K562 (cell line): ENCODE results near the gene FNDC11. TPM values are rescaled to one million over a fixed set of nuclear protein-coding genes. Genes with fewer than 3 reads are reported as not detected.

Experiments used
- CTBP1 ChIP-seq: fragments of 450-650 bp; IDR thresholded peaks from 2 replicates; pipeline ENCODE4 v1.6.1; 2016; ENCODE audit warnings: borderline replicate concordance
- CXXC5 ChIP-seq: fragments of 250-450 bp; sonication (Bioruptor Pico); IDR thresholded peaks from 2 replicates; pipeline ENCODE4 v1.8.0; 2022; ENCODE audit warnings: inconsistent platforms, mild to moderate bottlenecking, moderate library complexity
- EGR1 ChIP-seq: fragments of 450-650 bp; conservative IDR thresholded peaks from 2 replicates; pipeline ENCODE4 v1.6.1; 2017; ENCODE audit warnings: mild to moderate bottlenecking
- HCFC1 ChIP-seq: IDR thresholded peaks from 2 replicates; pipeline ENCODE4 v1.6.1; 2012; ENCODE audit warnings: low read depth, low read length, improper control_type of control experiment
- ILF3 ChIP-seq: fragments of 450-650 bp; IDR thresholded peaks from 2 replicates; pipeline ENCODE4 v1.6.1; 2018; ENCODE audit warnings: antibody characterized with exemption, mild to moderate bottlenecking, moderate library complexity, borderline replicate concordance
- KAT2B ChIP-seq: IDR thresholded peaks from one replicate; pipeline ENCODE4 v1.6.1; 2012; ENCODE audit warnings: low read depth, mild to moderate bottlenecking, control low read depth, inconsistent platforms, low read length, moderate library complexity
- MAZ ChIP-seq, 2 experiments: fragments of 450-650 bp in 1 of 2; sonication (generic) in 1 of 2; formaldehyde crosslinking; IDR thresholded peaks in 1 of 2; conservative IDR thresholded peaks in 1 of 2; 2 replicates each; pipeline versions ENCODE4 v1.4.0 to v1.5.0; 2020; ENCODE audit warnings: mild to moderate bottlenecking in 1 of 2, missing genetic modification reagents in 1 of 2
- MCM2 ChIP-seq: fragments of 450-650 bp; IDR thresholded peaks from 2 replicates; pipeline ENCODE4 v1.6.1; 2017; ENCODE audit warnings: low read depth, mild to moderate bottlenecking
- NCOA2 ChIP-seq, 2 experiments: fragments of 450-650 bp; IDR thresholded peaks; 2 replicates each; pipeline ENCODE4 v1.6.1; 2018; ENCODE audit warnings: mild to moderate bottlenecking in 2 of 2, moderate library complexity in 1 of 2; ENCODE audit not compliant: partially characterized antibody in 2 of 2
- NR2F6 ChIP-seq: fragments of 450-650 bp; formaldehyde crosslinking; IDR thresholded peaks from 2 replicates; pipeline ENCODE4 v1.4.0; 2020; ENCODE audit warnings: mild to moderate bottlenecking
- NRF1 ChIP-seq, 2 experiments: fragments of 450-650 bp; IDR thresholded peaks in 1 of 2; conservative IDR thresholded peaks in 1 of 2; 2 replicates each; pipeline ENCODE4 v1.6.1; 2014; ENCODE audit warnings: mild to moderate bottlenecking in 2 of 2
- RAD21 ChIP-seq, 2 experiments: fragments of 250-450 bp in 1 of 2; fragments of 450-650 bp in 1 of 2; sonication (Bioruptor Pico) in 1 of 2; formaldehyde crosslinking in 1 of 2; IDR thresholded peaks in 1 of 2; conservative IDR thresholded peaks in 1 of 2; 2 replicates each; pipeline versions ENCODE4 v1.4.0 to v1.8.0; 2020 to 2022; ENCODE audit warnings: mild to moderate bottlenecking in 2 of 2, moderate library complexity in 1 of 2
- RBM17 ChIP-seq: fragments of 200-400 bp; formaldehyde crosslinking; IDR thresholded peaks from 2 replicates; pipeline ENCODE4 v1.6.1; 2017; ENCODE audit warnings: low read depth, mild to moderate bottlenecking, low read length, borderline replicate concordance
- SAFB2 ChIP-seq: fragments of 200-400 bp; formaldehyde crosslinking; IDR thresholded peaks from 2 replicates; pipeline ENCODE4 v1.6.1; 2018; ENCODE audit warnings: borderline replicate concordance, low read length, low read depth, moderate library complexity; ENCODE audit not compliant: severe bottlenecking
- STAT5B ChIP-seq: fragments of 250-450 bp; sonication (Bioruptor Pico); IDR thresholded peaks from 2 replicates; pipeline ENCODE4 v1.8.0; 2021; ENCODE audit warnings: mild to moderate bottlenecking, inconsistent platforms
- ZBTB11 ChIP-seq, 3 experiments: fragments of 200-800 bp in 1 of 3; fragments of 250-450 bp in 1 of 3; fragments of 450-650 bp in 1 of 3; sonication (Bioruptor Pico) in 1 of 3; sonication (Bioruptor generic) in 1 of 3; formaldehyde crosslinking in 1 of 3; IDR thresholded peaks; 2 replicates each; pipeline versions ENCODE4 v1.6.1 to v1.8.0; 2016 to 2022; ENCODE audit warnings: mild to moderate bottlenecking in 2 of 3, missing genetic modification characterization in 2 of 3, missing compliant biosample characterization in 1 of 3, moderate library complexity in 1 of 3
- ZNF280B ChIP-seq: fragments of 250-450 bp; sonication (Bioruptor Pico); IDR thresholded peaks from 2 replicates; pipeline ENCODE4 v1.5.1; 2021; ENCODE audit warnings: mild to moderate bottlenecking
- ZNF444 ChIP-seq: fragments of 250-450 bp; sonication (Bioruptor Pico); IDR thresholded peaks from 2 replicates; pipeline ENCODE4 v1.4.0; 2020; ENCODE audit warnings: mild to moderate bottlenecking, moderate library complexity
- polyA plus RNA-seq, 8 experiments: library from polyadenylated mRNA; depleted of rRNA in 4 of 8; stranded (reverse) in 5 of 8; unstranded in 3 of 8; fragments of >200 nt; fragmentation: Nextera tagmentation in 2 of 8; fragmentation: Illumina TruSeq in 1 of 8; extraction: Ambion mirVana in 2 of 8; extraction: Trizol in 1 of 8; gene quantifications; 2 replicates each; pipeline versions ENCODE4 v1.2.1 to v1.2.3, GENCODE V29; 2011 to 2014; ENCODE audit warnings: inconsistent platforms in 1 of 8, missing spikeins in 1 of 8
- total RNA-seq, 7 experiments: library from RNA; depleted of rRNA in 6 of 7; stranded (reverse); fragments of >200 nt in 6 of 7; fragmentation: Illumina TruSeq in 2 of 7; extraction: Trizol in 2 of 7; gene quantifications; 2 replicates each; pipeline versions ENCODE4 v1.2.1 to v1.2.3, GENCODE V29; 2011 to 2021; ENCODE audit warnings: low replicate concordance in 1 of 7
- TF ChIP-seq, protein P1 (sequence below): fragments of 450-650 bp; formaldehyde crosslinking; IDR thresholded peaks from 2 replicates; pipeline ENCODE4 v1.4.0; 2020; ENCODE audit warnings: mild to moderate bottlenecking, moderate library complexity
- TF ChIP-seq, protein P2 (sequence below): fragments of 450-650 bp; IDR thresholded peaks from 2 replicates; pipeline ENCODE4 v1.6.1; 2016

The FNDC11 gene
- total and polyA plus RNA-seq, 9 of the 15 experiments (the other 6 are each of a cell fraction or from before 2014, with no cell fraction given), result 0.08 to 2.3 (median 0.64) TPM; not detected in 2

- no peak for TF ChIP-seq HCFC1
- TF ChIP-seq ZNF280B (CRISPR knock-in tag), result no peak
- TF ChIP-seq, protein P1, sequence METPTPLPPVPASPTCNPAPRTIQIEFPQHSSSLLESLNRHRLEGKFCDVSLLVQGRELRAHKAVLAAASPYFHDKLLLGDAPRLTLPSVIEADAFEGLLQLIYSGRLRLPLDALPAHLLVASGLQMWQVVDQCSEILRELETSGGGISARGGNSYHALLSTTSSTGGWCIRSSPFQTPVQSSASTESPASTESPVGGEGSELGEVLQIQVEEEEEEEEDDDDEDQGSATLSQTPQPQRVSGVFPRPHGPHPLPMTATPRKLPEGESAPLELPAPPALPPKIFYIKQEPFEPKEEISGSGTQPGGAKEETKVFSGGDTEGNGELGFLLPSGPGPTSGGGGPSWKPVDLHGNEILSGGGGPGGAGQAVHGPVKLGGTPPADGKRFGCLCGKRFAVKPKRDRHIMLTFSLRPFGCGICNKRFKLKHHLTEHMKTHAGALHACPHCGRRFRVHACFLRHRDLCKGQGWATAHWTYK (CRISPR knock-in tag), result peak; percentile 70; the same call in 1 of the 2 replicates
- TF ChIP-seq STAT5B, result no peak
- no peak; a peak in 2 of 4 replicates for TF ChIP-seq NRF1 (conservative IDR thresholded peaks at IDR 0.05 in 1 of 2, IDR thresholded peaks at IDR 0.05 in 1 of 2)
- no peak for TF ChIP-seq SAFB2
- TF ChIP-seq NCOA2 (IDR thresholded peaks at IDR 0.05; ENCODE audit: partially characterized antibody in 2 of 2), result no peak
- no peak for TF ChIP-seq ZNF444 (CRISPR knock-in tag)
- TF ChIP-seq NR2F6 (CRISPR knock-in tag), result no peak
- no peak; the same call in 1 of the 2 replicates for TF ChIP-seq ILF3
- peak; percentile 54 for TF ChIP-seq CXXC5
- no peak for TF ChIP-seq RAD21 (CRISPR knock-in tag; conservative IDR thresholded peaks at IDR 0.05 in 1 of 2, IDR thresholded peaks at IDR 0.05 in 1 of 2)
- TF ChIP-seq CTBP1, result peak; percentile 30; the same call in 1 of the 2 replicates
- no peak for TF ChIP-seq MCM2
- TF ChIP-seq MAZ (CRISPR knock-in tag; conservative IDR thresholded peaks at IDR 0.05 in 1 of 2, IDR thresholded peaks at IDR 0.05 in 1 of 2), result peak; percentile 17 to 78; a peak in 2 of 4 replicates
- TF ChIP-seq RBM17, result no peak
- no peak for TF ChIP-seq EGR1
- TF ChIP-seq, protein P2, sequence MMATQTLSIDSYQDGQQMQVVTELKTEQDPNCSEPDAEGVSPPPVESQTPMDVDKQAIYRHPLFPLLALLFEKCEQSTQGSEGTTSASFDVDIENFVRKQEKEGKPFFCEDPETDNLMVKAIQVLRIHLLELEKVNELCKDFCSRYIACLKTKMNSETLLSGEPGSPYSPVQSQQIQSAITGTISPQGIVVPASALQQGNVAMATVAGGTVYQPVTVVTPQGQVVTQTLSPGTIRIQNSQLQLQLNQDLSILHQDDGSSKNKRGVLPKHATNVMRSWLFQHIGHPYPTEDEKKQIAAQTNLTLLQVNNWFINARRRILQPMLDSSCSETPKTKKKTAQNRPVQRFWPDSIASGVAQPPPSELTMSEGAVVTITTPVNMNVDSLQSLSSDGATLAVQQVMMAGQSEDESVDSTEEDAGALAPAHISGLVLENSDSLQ, result no peak
- TF ChIP-seq ZBTB11 (CRISPR knock-in tag; IDR thresholded peaks at IDR 0.05), result 0 out of 6 replicates have a peak, but pooled peaks of 1 of the 3 experiments have one; percentile 11
- TF ChIP-seq KAT2B, result peak; percentile 54
Measured at GRCh38 chr20:63520934-63521601, 32.9 kb upstream of the FNDC11 start (continued).
